GM18870 (cell line): ENCODE measurements around the gene TMEM168.
"Not testable (repeated sequence)": the region's sequence is repeated elsewhere in the genome, so short reads cannot be mapped to it uniquely, and the experiment has no call there.

Experiments used
- ATAC-seq: cut with Tn5 transposase; IDR thresholded peaks from one replicate; pipeline ENCODE4 v1.9.1; 2021; ENCODE audit warnings: moderate library complexity; ENCODE audit not compliant: unreplicated experiment

Gene TMEM168

GRCh38 chr7:112789817-112790585 is at the start of gene TMEM168:
Gene TMEM168, minus strand, starts transcription at chr7:112790393. Its CDS starts 5,568 bp downstream, at chr7:112784825.
- ATAC-seq = peak; percentile 79

GRCh38 chr7:112835928-112836327 is 45.7 kb upstream of the TMEM168 start:
- ATAC-seq = not testable (repeated sequence)

GRCh38 chr7:112833082-112833481 is 42.9 kb upstream of the TMEM168 start:
- ATAC-seq = no peak

GRCh38 chr7:112830769-112831168 is 40.6 kb upstream of the TMEM168 start:
- ATAC-seq = no peak

- no peak for ATAC-seq
Observed at GRCh38 chr7:112828696-112829095, 38.5 kb upstream of the TMEM168 start.

- ATAC-seq = no peak
Observed at GRCh38 chr7:112821345-112821744, 31.2 kb upstream of the TMEM168 start.

- ATAC-seq = no peak
Observed at GRCh38 chr7:112819536-112819935, 29.3 kb upstream of the TMEM168 start.

GRCh38 chr7:112806156-112806555 is 16.0 kb upstream of the TMEM168 start:
- ATAC-seq = no peak

GRCh38 chr7:112802406-112802805 is 12.2 kb upstream of the TMEM168 start:
- no peak for ATAC-seq

GRCh38 chr7:112800486-112800885 is 10.3 kb upstream of the TMEM168 start:
- no peak for ATAC-seq

- ATAC-seq = no peak
Observed at GRCh38 chr7:112799448-112800120, 9.4 kb upstream of the TMEM168 start.

GRCh38 chr7:112798274-112799159 is 8.3 kb upstream of the TMEM168 start:
- no peak for ATAC-seq

GRCh38 chr7:112796552-112796951 is 6.4 kb upstream of the TMEM168 start:
- ATAC-seq = not testable (repeated sequence)

GRCh38 chr7:112792441-112792840 is 2.2 kb upstream of the TMEM168 start:
- no peak for ATAC-seq

- ATAC-seq = no peak
Observed at GRCh38 chr7:112791465-112792168, 1.4 kb upstream of the TMEM168 start.

GRCh38 chr7:112790586-112791003 is 402 bp upstream of the TMEM168 start:
- peak; percentile 66 for ATAC-seq

GRCh38 chr7:112789453-112789816 is 758 bp downstream of the TMEM168 start:
- peak; percentile 4 for ATAC-seq

GRCh38 chr7:112788778-112789343 is 1.3 kb downstream of the TMEM168 start:
- ATAC-seq = no peak

- no peak for ATAC-seq
Observed at GRCh38 chr7:112784603-112785002, 5.6 kb downstream of the TMEM168 start.

- peak; percentile 98 for ATAC-seq
Observed at GRCh38 chr7:112782498-112782897, 7.7 kb downstream of the TMEM168 start.
